SK-N-MC (cell line): ENCODE data around the gene MPO.

ENCODE experiments used
- DNase-seq: peaks from one replicate; pipeline ENCODE4 v3.0.0-alpha.2; 2011; ENCODE audit warnings: low read depth, low spot score
- H3K27ac ChIP-seq: fragments of 200-600 bp; sonication (generic); 2 replicates; pipeline ENCODE4 v1.5.1; 2016; ENCODE audit warnings: mixed run types
- H3K36me3 ChIP-seq: fragments of 200-600 bp; sonication (generic); 2 replicates; pipeline ENCODE4 v1.6.1; 2017; ENCODE audit warnings: antibody characterized with exemption, low read length, mixed read lengths; ENCODE audit not compliant: insufficient read depth
- H3K4me3 ChIP-seq: fragments of 200-600 bp; sonication (generic); 2 replicates; pipeline ENCODE4 v1.5.1; 2016
- H3K9ac ChIP-seq: fragments of 200-600 bp; sonication (generic); 2 replicates; pipeline ENCODE4 v1.8.0; 2017; ENCODE audit warnings: mixed run types, mixed read lengths; ENCODE audit not compliant: insufficient read length
- H3K9me3 ChIP-seq: fragments of 200-600 bp; sonication (generic); 2 replicates; pipeline ENCODE4 v1.6.1; 2017; ENCODE audit warnings: low read depth, mild to moderate bottlenecking, antibody characterized with exemption, low read length, moderate library complexity, mixed read lengths
- EZH2 ChIP-seq: fragments of 200-600 bp; sonication (generic); IDR thresholded peaks from one replicate; pipeline ENCODE4 v1.6.1; 2017; ENCODE audit warnings: antibody characterized with exemption
- FOXP2 ChIP-seq: optimal IDR thresholded peaks from 2 replicates; pipeline ENCODE3; 2011; ENCODE audit warnings: mild to moderate bottlenecking, moderate library complexity; ENCODE audit not compliant: insufficient read depth; ENCODE audit errors: extremely low read length, control extremely low read depth
- POLR2AphosphoS5 ChIP-seq: IDR thresholded peaks from 2 replicates; pipeline ENCODE4 v1.6.1; 2012; ENCODE audit warnings: mild to moderate bottlenecking, low read depth, low read length, borderline replicate concordance

Gene MPO

DNA sequence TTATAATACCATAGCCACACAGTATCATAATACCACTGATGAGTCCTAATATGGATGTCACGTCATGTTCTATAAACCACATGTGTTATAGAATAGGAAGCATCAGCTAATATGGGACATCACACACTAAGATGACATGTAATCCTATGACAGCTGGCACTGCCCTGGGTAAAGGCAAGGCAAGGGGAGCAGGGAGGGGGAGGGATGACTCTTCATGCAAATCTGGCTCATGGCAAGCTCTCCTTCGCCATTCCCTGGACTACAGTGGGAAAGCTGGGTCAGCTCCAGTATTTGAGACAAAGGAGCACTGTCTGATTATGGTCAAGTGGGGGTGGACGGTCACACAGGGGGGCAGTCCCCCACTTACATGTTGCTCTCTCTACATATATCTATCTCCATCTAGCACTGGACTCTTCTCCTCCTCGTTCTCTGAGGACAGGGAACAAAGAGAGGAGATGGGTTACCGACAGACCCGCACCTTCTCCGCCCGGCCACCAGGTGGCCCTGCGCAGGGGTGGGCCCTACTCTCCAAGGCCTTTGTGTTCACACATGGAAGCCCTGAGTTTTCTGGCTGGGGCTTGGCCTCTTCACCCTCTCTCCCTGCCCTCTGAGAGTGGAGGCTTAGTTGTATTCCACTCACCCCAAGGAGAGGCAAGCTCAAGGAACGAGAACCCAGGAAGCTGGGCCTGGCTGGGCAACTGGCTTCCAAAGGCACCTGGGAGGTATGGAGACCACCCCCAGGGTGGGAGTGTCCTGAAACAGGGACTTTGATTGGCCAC is 23.4 kb upstream of the MPO start:
- Histone ChIP-seq H3K4me3 (no peak overlapping the region), H3K9me3 (no peaks in the 10 kb centered on the region), H3K27ac (no peak overlapping the region), H3K9ac (no peak overlapping the region), H3K36me3 (no peaks in the 10 kb centered on the region)
- no peak for DNase-seq
- no peak for TF ChIP-seq EZH2

GRCh38 chr17:58302919-58303585 is 22.3 kb upstream of the MPO start:
- Histone ChIP-seq H3K27ac (no peak overlapping the region), H3K9ac (no peak overlapping the region), H3K4me3 (no peak overlapping the region), H3K9me3 (no peaks in the 10 kb centered on the region), H3K36me3 (no peaks in the 10 kb centered on the region)
- no peak for DNase-seq
- no peak for TF ChIP-seq FOXP2
- no peak for TF ChIP-seq POLR2AphosphoS5
- no peak for TF ChIP-seq EZH2

DNA sequence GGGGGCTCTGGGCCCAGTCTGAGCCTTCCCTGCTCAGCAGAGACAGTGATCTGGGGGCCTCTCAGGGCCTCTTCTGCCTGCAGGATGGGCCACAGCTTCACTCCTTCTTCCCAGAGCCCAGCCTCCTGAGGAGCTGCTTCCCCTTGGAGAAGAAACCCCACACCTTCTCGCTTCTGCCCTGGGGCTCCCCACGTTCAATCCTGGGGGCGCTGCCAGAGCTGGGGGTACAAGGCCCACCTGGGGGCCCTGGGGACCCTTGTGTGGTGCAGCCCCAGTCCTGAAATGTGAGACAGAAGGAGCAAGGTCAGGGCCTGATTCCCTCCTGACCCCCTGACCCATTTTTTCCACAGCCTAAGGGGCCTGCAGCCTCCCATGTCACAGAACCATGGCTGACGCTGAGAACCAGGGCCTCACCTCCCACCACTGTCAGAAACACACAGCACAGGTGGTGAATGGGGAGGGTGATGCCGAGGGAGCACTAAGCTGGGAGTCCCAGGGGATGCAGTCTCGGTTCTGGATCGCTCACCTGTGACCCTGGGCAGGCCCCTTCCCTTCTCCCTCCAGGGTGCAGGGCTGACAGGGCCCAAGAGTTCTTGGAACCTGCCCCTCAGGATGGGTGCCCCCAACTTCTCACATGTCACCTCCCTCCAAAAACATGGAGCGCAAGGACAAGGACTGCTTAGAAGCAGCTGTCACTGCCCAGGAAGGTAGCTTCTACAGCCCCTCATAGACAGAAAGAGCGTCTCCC is 21.6 kb upstream of the MPO start:
- Histone ChIP-seq H3K4me3 (no peak overlapping the region), H3K27ac (no peak overlapping the region), H3K9ac (no peak overlapping the region), H3K9me3 (no peaks in the 10 kb centered on the region), H3K36me3 (no peaks in the 10 kb centered on the region)
- no peak for DNase-seq
- TF ChIP-seq EZH2 (no peak), POLR2AphosphoS5 (no peak), FOXP2 (no peak)

GRCh38 chr17:58301504-58302150 is 20.9 kb upstream of the MPO start:
- Histone ChIP-seq H3K27ac (no peak overlapping the region), H3K9ac (no peak overlapping the region), H3K4me3 (no peak overlapping the region), H3K36me3 (no peaks in the 10 kb centered on the region), H3K9me3 (no peaks in the 10 kb centered on the region)
- DNase-seq = no peak
- TF ChIP-seq FOXP2 (no peak), POLR2AphosphoS5 (no peak)

DNA sequence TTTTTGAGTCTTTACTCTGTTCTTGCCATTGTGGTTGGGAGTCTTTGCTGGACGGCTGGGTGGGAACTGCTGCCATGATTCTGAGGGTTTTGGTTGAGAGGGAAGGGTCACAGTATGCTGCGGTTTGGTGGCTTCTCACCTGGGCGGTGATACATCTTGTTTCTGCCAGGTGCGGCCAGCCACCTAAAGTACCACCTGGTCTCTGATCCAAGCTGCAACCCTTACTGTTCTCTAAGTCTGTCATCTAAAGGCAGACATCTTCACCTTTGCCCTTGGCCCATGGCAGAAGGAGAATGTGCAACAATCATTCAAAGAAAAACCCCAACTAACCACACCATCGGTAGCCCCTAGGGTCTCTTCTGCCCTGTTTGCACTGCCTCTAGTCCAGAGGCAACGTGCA is 19.6 kb upstream of the MPO start:
- no peak overlapping the region for H3K9ac ChIP-seq
- TF ChIP-seq FOXP2 (no peak), POLR2AphosphoS5 (no peak), EZH2 (no peak)
- no peaks in the 10 kb centered on the region for H3K9me3 ChIP-seq
- no peaks in the 10 kb centered on the region for H3K36me3 ChIP-seq
- H3K4me3 ChIP-seq = no peak overlapping the region
- no peak for DNase-seq
- H3K27ac ChIP-seq = no peak overlapping the region

GRCh38 chr17:58294034-58294433 is 13.3 kb upstream of the MPO start:
- Histone ChIP-seq H3K36me3 (no peaks in the 10 kb centered on the region), H3K9me3 (no peaks in the 10 kb centered on the region), H3K9ac (no peak overlapping the region), H3K4me3 (no peak overlapping the region), H3K27ac (no peak overlapping the region)
- DNase-seq = no peak
- TF ChIP-seq FOXP2 = no peak
- no peak for TF ChIP-seq EZH2
- TF ChIP-seq POLR2AphosphoS5 = no peak

DNA sequence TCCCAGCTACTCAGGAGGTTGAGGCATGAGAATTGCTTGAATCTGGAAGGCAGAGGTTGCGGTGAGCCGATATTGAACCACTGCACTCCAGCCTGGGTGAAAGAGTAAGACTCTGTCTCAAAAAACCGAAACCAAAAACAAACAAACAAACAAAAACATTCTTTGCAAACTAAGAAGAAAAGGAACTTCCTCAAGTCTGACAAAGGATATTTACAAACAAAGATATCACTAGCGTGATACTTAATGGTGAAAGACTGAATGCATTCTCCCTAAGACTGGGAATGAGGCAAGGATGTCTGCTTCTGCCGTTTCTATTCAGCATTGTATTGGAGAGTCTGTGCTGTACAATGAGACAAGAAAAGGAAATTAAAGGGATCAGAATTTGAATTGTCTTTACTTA is 10.5 kb upstream of the MPO start:
- TF ChIP-seq FOXP2 = no peak
- no peak for TF ChIP-seq EZH2
- no peak for TF ChIP-seq POLR2AphosphoS5

DNA sequence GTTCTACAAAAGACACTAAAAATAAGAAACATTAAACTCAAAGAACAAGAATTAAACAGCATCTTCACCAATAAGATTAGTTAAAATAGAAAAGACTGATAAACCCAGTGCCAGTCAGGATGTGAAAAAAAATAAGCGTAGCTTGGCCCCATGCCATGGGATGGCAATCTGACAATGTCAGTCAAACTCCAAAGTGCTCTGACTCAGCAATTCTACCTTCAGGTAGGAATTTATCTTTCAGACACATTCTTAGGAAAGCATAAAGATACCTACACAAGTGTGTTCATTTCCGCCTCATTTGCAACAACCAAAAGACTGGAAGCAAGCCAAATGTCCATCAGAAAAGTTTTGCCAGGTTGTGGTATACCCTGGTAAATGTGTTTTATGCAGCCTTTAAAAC is 9.1 kb upstream of the MPO start:
- TF ChIP-seq FOXP2 (no peak), POLR2AphosphoS5 (no peak), EZH2 (no peak)
- Histone ChIP-seq H3K36me3 (no peaks in the 10 kb centered on the region), H3K9me3 (no peaks in the 10 kb centered on the region), H3K9ac (no peak overlapping the region), H3K4me3 (no peak overlapping the region), H3K27ac (no peak overlapping the region)
- DNase-seq = no peak

More for the DNA sequence above, 10.5 kb upstream of the MPO start:
- Histone ChIP-seq H3K4me3 (no peak overlapping the region), H3K27ac (no peak overlapping the region), H3K9ac (no peak overlapping the region), H3K9me3 (no peaks in the 10 kb centered on the region), H3K36me3 (no peaks in the 10 kb centered on the region)
- DNase-seq = no peak
